HEK293 (cell line): ENCODE data around the gene B4GALT3.

Source experiments
- CTCF ChIP-seq: fragments of 450-650 bp; formaldehyde crosslinking; IDR thresholded peaks from 2 replicates; pipeline ENCODE4 v1.5.1; 2016; ENCODE audit warnings: missing biosample characterization, missing genetic modification characterization
- GLI4 ChIP-seq: fragments of 450-650 bp; formaldehyde crosslinking; IDR thresholded peaks from 2 replicates; pipeline ENCODE4 v1.5.1; 2016; ENCODE audit warnings: missing biosample characterization, missing genetic modification characterization
- KLF9 ChIP-seq: fragments of 450-650 bp; formaldehyde crosslinking; IDR thresholded peaks from 2 replicates; pipeline ENCODE4 v1.5.1; 2016; ENCODE audit warnings: missing biosample characterization, missing genetic modification characterization, low read depth
- PBX3 ChIP-seq: sonication (generic); formaldehyde crosslinking; IDR thresholded peaks from 2 replicates; pipeline ENCODE4 v1.8.1; 2022; ENCODE audit warnings: mild to moderate bottlenecking, moderate library complexity, missing genetic modification reagents
- PRDM4 ChIP-seq: fragments of 450-650 bp; formaldehyde crosslinking; IDR thresholded peaks from 2 replicates; pipeline ENCODE4 v1.5.1; 2017; ENCODE audit warnings: missing biosample characterization, missing genetic modification characterization
- SCRT1 ChIP-seq: fragments of 450-650 bp; formaldehyde crosslinking; IDR thresholded peaks from 2 replicates; pipeline ENCODE4 v1.5.1; 2016; ENCODE audit warnings: missing biosample characterization, missing genetic modification characterization, borderline replicate concordance
- SP2 ChIP-seq: fragments of 450-650 bp; formaldehyde crosslinking; IDR thresholded peaks from 2 replicates; pipeline ENCODE4 v1.5.1; 2016; ENCODE audit warnings: missing biosample characterization, missing genetic modification characterization
- SP3 ChIP-seq: fragments of 450-650 bp; formaldehyde crosslinking; IDR thresholded peaks from 2 replicates; pipeline ENCODE4 v1.5.1; 2016; ENCODE audit warnings: missing biosample characterization, missing genetic modification characterization
- SP7 ChIP-seq: fragments of 450-650 bp; formaldehyde crosslinking; IDR thresholded peaks from 2 replicates; pipeline ENCODE4 v1.5.1; 2016; ENCODE audit warnings: missing biosample characterization, missing genetic modification characterization
- TCF7L2 ChIP-seq: IDR thresholded peaks from 2 replicates; pipeline ENCODE4 v1.6.1; 2011; ENCODE audit warnings: low read depth, mild to moderate bottlenecking, inconsistent platforms, low read length, moderate library complexity, borderline replicate concordance
- TRIM28 ChIP-seq: IDR thresholded peaks from 2 replicates; pipeline ENCODE4 v1.6.1; 2011; ENCODE audit warnings: low read length, control low read depth, borderline replicate concordance
- YY1 ChIP-seq: fragments of 450-650 bp; formaldehyde crosslinking; IDR thresholded peaks from 2 replicates; pipeline ENCODE4 v1.5.1; 2018; ENCODE audit warnings: missing biosample characterization, missing genetic modification characterization
- YY2 ChIP-seq: fragments of 450-650 bp; formaldehyde crosslinking; IDR thresholded peaks from 2 replicates; pipeline ENCODE4 v1.5.1; 2016; ENCODE audit warnings: missing biosample characterization, missing genetic modification characterization
- ZBTB20 ChIP-seq: fragments of 450-650 bp; formaldehyde crosslinking; IDR thresholded peaks from 2 replicates; pipeline ENCODE4 v1.5.1; 2016; ENCODE audit warnings: missing biosample characterization, missing genetic modification characterization
- ZBTB8A ChIP-seq: fragments of 450-650 bp; formaldehyde crosslinking; IDR thresholded peaks from 2 replicates; pipeline ENCODE4 v1.5.1; 2016; ENCODE audit warnings: missing biosample characterization, missing genetic modification characterization
- ZFHX2 ChIP-seq: fragments of 450-650 bp; formaldehyde crosslinking; conservative IDR thresholded peaks from 2 replicates; pipeline ENCODE4 v1.5.1; 2016; ENCODE audit warnings: missing biosample characterization, missing genetic modification characterization
- ZNF169 ChIP-seq: fragments of 450-650 bp; formaldehyde crosslinking; IDR thresholded peaks from 2 replicates; pipeline ENCODE4 v1.5.1; 2016; ENCODE audit warnings: missing biosample characterization, missing genetic modification characterization
- ZNF211 ChIP-seq: fragments of 450-650 bp; formaldehyde crosslinking; IDR thresholded peaks from 2 replicates; pipeline ENCODE4 v1.5.1; 2016; ENCODE audit warnings: low read depth, missing biosample characterization, missing genetic modification characterization
- ZNF24 ChIP-seq: fragments of 450-650 bp; formaldehyde crosslinking; IDR thresholded peaks from 2 replicates; pipeline ENCODE4 v1.5.1; 2016; ENCODE audit warnings: missing biosample characterization, missing genetic modification characterization
- ZNF280D ChIP-seq: fragments of 450-650 bp; formaldehyde crosslinking; IDR thresholded peaks from 2 replicates; pipeline ENCODE4 v1.5.1; 2016; ENCODE audit warnings: missing biosample characterization, missing genetic modification characterization
- ZNF292 ChIP-seq: fragments of 450-650 bp; formaldehyde crosslinking; IDR thresholded peaks from 2 replicates; pipeline ENCODE4 v1.5.1; 2016; ENCODE audit warnings: low read depth, missing biosample characterization, missing genetic modification characterization, borderline replicate concordance
- ZNF311 ChIP-seq: fragments of 450-650 bp; formaldehyde crosslinking; IDR thresholded peaks from 2 replicates; pipeline ENCODE4 v1.5.1; 2017; ENCODE audit warnings: missing biosample characterization, missing genetic modification characterization, borderline replicate concordance
- ZNF555 ChIP-seq: fragments of 450-650 bp; formaldehyde crosslinking; conservative IDR thresholded peaks from 2 replicates; pipeline ENCODE4 v1.5.1; 2017; ENCODE audit warnings: missing biosample characterization, mild to moderate bottlenecking, missing genetic modification characterization, inconsistent platforms
- ZNF585B ChIP-seq: fragments of 450-650 bp; formaldehyde crosslinking; IDR thresholded peaks from 2 replicates; pipeline ENCODE4 v1.5.1; 2016; ENCODE audit warnings: missing biosample characterization, missing genetic modification characterization
- ZNF645 ChIP-seq: fragments of 450-650 bp; formaldehyde crosslinking; IDR thresholded peaks from 2 replicates; pipeline ENCODE4; 2016; ENCODE audit warnings: missing biosample characterization, missing genetic modification characterization
- ZNF692 ChIP-seq: fragments of 450-650 bp; formaldehyde crosslinking; IDR thresholded peaks from 2 replicates; pipeline ENCODE4 v1.5.1; 2016; ENCODE audit warnings: missing biosample characterization, missing genetic modification characterization
- ZNF701 ChIP-seq: fragments of 450-650 bp; formaldehyde crosslinking; IDR thresholded peaks from 2 replicates; pipeline ENCODE4 v1.5.1; 2016; ENCODE audit warnings: missing biosample characterization, missing genetic modification characterization
- ZNF791 ChIP-seq: fragments of 450-650 bp; formaldehyde crosslinking; IDR thresholded peaks from 2 replicates; pipeline ENCODE4 v1.5.1; 2016; ENCODE audit warnings: missing biosample characterization, missing genetic modification characterization

Gene B4GALT3

GRCh38 chr1:161225534-161226319 lies 48.4 kb upstream of the B4GALT3 start, which contains the start of gene TOMM40L (continued):
- TF ChIP-seq ZNF645 (tag by site-specific recombination) (no peak), ZBTB8A (peak; percentile 45), ZNF292 (no peak), ZNF692 (tag by site-specific recombination) (peak; percentile 31; the same call in 1 of the 2 replicates), ZNF555 (tag by site-specific recombination) (no peak), ZNF701 (tag by site-specific recombination) (no peak), TCF7L2 (no peak), SP3 (peak; percentile 94), ZFHX2 (tag by site-specific recombination) (0 out of 2 replicates have a peak, but pooled peaks have one; percentile 20), YY1 (peak; percentile 99), TRIM28 (peak; percentile 81; the same call in 1 of the 2 replicates), PRDM4 (no peak), ZNF585B (tag by site-specific recombination) (no peak), SCRT1 (tag by site-specific recombination) (no peak), KLF9 (peak; percentile 69), PBX3 (CRISPR knock-in tag) (peak; percentile 85; the same call in 1 of the 2 replicates), ZNF311 (tag by site-specific recombination) (no peak), ZNF169 (tag by site-specific recombination) (no peak), CTCF (peak; percentile 74), ZNF280D (no peak), ZNF24 (tag by site-specific recombination) (no peak), ZNF791 (tag by site-specific recombination) (no peak), SP2 (tag by site-specific recombination) (peak; percentile 97), GLI4 (no peak), SP7 (tag by site-specific recombination) (peak; percentile 60), YY2 (peak; percentile 95), ZBTB20 (tag by site-specific recombination) (peak; percentile 68), ZNF211 (tag by site-specific recombination) (no peak)
